Bone marrow (tissue), 2 donors: ENCODE measurements around the gene CLDN4.
"Not testable (repeated sequence)": the region's sequence is repeated elsewhere in the genome, so short reads cannot be mapped to it uniquely, and the experiment has no call there.

Experiments used
- DNase-seq, 2 donors: peaks; one replicate each; lab custom pipeline; 2025; lab: John Stamatoyannopoulos, UW

Gene CLDN4

DNA sequence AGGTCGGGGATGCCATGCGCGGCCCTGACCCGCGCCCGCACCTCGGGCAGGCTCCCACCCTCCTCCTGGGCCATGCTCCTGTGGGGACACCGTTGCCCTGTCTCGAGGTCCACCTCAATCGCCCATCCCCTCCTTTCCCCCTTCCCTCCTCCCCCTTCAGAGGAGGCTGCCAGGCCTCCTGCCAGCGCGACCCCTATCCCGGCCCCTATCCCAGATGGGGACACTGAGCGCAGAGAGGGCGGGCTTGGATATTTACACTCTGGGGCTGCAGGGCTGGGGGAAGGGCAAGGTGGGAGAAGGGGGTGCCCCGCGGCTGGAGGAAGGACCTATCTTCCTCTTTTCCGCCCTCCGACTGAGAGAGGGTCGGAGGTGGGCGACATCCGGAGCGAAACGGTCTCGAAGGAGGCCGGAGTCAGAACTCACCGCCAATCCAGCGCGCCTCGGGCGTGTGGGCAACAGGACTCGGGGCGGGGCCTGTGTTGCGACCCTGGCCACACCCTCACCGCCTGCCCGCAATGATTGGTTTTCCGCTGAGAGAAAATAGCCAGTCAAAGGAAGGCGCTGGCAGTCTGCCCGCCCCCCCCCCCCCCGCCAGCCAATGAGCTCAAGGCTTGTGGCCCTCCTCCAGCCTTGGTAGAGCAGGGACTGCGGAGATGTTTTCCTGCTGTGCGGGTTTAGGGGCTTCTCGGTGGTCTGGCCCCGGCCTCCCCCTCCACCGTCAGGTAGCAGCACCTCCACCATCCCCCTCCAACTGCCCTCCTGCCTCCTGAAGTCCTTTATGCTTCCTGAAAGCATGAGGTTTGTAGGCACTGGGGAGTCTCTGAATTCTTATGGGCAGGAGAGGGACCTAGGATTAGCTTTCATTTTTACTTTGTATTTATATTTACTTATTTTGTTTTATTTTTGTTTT, 11.5 kb downstream of the CLDN4 start, which contains the start of gene METTL27:
METTL27 (minus strand) TSS at position 450 of the 910 bp plus-strand sequence; CDS start at position 74, 376 bp downstream.
- peak; percentile 53 to 77 for DNase-seq

DNA sequence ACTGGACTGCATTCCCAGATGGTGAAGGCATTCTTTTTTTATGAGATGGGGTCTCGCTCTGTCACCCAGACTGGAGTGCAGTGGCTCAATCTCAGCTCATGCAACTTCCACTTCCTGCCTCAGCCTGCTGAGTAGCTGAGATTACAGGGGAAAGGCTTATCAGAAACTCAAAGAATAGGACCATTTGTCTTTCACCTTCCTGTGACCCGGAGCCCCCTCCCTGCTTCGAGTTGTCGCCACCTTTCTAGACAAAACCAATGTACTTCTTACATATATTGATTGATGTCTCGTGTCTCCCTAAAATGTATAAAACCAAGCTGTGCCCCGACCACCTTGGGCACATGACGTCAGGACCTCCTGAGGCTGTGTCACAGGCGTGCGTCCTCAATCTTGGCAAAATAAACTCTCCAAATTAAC, 13.3 kb downstream of the CLDN4 start:
- DNase-seq: no peak

DNA sequence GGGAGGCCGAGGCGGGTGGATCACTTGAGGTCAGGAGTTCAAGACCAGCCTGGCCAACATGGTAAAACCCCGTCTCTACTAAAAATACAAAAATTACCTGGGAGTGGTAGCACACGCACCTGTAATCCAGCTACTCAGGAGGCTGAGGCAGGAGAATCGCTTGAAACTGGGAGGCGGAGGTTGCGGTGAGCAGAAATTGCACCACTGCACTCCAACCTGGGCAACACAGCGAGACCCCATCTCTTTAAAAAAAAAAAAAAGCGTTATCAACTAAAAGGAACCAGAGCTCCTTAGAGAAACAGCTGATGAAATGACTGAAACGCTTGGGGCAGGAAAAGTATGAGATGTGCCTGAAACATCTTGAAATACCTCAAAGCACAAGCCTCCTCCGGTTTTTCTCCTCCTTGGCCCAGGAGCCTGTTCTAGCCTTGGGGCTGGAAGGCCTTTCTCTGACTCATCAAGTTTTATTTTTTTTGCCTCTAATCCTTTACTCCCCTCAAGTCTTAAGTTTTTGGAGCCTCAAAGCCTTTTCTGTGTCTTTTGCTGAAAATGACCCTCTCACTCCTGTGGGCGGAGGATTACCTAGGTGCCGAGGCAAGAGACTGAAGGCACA, 14.2 kb downstream of the CLDN4 start:
- no peak for DNase-seq

DNA sequence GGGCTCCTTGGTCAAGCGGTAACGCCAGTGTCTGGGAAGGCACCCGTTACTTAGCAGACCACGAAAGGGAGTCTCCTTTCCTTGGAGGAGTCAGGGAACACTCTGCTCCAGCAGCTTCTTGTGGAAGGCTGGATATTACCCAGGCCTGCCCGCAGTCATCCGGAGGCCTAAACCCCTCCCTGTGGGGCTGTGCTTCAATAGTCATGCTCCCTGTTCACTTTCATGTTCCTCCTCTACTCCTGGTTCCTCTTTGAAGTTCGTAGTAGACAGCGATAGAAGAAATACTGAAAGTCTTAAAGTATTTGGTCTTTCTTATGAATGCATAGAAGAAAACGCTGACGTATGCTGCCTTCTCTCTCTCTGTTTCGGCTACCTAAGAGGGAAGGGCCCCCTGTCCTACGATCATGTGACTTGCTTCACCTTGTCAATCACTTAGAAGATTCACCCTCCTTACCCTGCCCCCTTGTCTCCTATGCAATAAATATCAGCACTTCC, 15.0 kb downstream of the CLDN4 start:
- not testable (repeated sequence) for DNase-seq

DNA sequence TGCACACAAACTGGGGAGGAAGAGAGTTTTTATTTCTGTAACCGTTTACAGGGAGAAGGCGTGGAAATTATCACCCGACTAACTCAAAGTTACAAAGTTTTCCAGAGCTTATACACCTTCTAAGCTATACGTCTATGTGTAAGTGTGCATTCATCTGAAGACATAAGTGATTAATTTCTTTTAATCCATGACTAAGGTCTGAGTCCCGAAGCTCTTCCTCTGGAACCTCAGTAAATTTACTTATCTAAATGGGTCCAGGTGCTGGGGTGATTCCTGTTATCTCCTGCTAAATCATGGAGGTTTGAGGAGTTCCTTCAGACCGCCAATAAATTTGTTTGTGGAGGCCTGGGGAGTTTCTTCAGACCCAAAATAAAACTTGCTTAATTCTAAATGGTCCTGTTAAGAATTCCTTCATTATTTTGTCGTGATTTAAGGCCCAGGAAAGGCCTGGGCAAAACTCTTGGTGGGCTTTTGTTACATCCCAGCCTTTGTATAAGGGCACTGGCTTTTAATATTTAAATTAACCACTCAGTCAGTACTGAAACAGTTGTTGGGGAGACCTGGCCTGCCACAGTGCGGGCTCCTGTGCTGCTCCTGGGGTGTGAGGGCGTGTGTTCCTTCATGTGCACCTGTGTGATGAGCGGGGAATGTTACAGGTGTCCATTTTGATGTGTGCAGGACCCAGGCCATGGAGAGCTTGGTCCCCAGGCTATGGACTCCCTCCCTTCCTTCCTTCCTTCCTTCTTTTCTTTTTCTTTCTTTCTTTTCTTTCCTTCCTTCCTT, 17.3 kb downstream of the CLDN4 start:
- DNase-seq: no peak

DNA sequence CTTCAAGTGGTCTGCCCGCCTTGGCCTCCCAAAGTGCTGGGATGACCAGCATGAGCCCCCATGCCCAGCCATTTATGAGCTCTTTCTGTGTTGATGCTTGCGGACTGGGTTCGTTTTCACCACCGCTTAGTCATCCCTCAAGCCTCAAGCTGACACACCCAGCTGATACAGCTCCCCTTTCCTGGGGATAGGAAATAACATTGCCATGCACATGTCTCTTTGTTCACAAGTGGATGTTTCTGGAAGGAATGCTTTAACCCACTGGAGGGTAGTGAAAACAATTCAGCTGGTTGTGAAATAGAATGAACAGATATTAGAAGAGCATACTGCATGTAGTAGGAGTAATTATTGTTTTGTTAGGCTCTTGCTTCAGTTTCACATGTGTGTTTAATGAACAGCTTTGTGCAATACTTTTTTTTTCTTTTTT, 20.0 kb downstream of the CLDN4 start:
- DNase-seq: peak in 1 of 2 donors; percentile 14

DNA sequence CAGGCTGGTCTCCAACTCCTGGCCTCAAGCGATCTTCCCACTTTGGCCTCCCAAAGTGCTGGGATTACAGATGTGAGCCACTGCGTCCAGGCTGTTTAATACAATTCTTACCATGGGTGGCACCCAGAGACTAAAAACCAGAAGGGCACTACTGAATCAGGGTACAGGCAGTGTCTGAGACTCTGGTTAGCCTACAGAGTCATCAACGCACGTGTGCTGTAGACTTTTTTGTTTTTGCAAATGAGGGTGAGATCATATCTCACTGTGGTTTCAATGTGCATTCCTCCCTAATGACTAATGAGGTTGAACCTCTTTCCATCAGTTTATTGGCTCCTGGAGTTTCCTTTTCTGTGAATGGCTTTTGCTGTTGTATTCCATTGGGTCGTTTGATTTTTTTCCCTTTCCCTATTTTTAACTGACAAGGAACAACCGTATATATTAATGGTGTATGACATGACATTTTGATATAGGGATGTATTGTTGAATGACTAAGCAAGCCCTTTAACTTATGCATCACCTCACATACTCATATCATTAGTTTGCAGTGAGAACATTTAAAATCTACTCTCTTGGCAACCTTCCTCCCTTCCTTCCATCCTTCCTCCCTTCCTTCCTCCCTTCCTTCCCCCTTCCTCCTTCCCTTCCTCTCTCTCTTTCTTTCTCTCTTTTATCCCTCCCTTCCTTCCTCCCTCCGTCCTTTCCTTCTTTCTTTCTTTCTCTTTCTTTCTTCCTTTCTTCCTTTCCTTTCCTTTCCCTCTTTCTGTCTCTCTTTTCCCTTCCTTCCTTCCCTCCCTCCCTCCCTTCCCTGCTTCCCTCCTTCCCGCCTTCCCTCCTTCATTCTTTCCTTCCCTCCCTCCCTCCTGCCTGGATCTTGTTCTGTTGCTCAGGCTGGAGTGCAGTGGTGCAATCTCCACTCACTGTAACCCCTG, 20.9 kb downstream of the CLDN4 start:
- peak in 1 of 2 donors; percentile 65 for DNase-seq

DNA sequence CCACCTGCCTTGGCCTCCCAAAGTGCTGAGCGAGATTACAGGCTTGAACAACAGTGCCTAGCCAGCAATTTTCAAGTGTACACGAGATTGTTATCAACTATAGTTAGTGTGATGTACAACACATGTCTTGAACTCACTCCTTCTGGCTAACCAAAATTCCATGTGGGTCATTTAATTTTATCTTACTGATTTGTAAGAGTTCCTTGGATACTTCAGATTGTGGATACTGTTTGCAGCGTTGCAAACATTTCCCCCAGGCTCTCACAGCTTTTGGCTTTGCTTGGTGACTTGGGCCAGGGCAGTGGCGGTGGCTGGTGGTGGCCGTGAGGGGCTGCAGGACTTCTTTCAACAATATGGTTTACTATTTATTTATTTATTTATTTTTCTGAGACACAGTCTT, 21.7 kb downstream of the CLDN4 start:
- no peak for DNase-seq

DNA sequence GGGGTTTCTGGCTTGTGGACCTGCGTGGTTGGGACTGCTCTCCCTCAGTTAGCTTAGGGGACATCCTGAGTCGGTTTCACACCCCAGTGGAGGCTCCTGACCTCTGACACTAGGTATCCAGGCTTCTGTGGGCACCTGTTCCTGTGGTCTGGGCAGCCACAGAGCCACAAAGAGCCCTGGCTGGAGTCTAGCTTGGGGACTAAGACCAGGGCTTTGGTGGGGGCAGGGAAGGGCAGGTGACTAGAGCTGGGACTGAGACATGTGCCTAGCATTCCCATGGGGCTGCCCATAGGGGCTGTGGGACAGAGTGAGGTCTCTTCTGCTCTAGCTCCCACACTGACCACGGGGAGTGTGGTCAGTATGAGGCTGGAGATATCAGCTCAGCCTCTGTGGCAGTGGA, 26.1 kb downstream of the CLDN4 start:
- no peak for DNase-seq

DNA sequence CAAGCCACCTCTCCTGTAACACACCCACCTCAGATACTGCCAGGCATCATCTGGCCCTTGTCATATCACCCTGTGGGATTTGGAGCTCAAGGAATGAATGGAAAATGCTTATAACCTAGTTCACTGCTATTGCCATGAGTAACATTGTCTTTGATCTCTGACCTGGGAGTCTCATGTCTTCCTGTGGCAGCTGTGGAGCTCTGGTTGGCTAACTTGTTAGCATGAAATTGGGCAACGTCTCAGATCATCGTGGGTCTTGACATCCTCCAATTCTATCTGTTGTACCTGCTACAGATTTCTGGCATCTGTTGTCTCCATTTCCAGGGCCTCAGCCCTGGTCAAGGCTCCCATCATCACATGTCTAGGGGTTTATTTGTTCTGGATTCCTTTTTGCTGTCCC, 28.0 kb downstream of the CLDN4 start:
- no peak for DNase-seq

DNA sequence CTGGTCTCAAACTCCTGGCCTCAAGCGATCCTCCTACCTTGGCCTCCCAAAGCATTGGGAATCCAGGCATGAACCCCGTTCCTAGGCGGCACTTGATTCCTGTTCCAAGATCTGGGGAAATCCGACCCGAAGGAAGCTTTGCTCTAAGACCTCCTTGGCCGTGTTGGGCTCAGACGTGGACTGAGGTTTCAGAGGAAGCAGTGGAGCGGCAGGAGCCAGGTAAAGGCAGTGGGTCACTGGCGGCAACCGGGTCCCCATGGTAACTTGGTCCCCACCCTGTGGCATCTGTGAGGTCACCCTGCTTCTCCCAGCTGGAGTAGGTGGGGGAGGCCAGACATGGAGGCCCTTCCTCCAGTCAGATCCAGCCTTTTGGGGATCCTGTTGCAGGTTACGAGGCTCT, 30.1 kb downstream of the CLDN4 start, which contains the start of gene TMEM270:
TMEM270 (plus strand) TSS at position 301 of the 400 bp plus-strand sequence; CDS start at position 337, 36 bp downstream.
- no peak for DNase-seq

DNA sequence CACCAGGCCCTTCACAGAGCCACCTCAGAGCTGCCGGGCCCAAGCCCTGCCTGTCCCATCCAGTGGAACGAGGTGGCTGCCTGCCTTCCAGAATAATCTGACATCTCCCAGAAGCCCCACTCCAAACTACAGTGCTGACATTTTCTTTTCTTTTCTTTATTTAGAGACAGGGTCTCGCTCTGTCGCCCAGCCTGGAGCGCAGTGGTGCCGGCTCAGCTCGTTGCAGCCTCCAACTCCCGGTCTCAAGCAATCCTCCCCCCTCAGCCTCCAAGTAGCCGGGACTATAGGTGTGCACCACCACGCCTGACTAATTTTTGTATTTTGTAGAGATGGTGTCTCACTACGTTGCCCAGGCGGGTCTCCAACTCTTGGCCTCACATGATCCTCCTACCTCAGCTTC, 30.5 kb downstream of the CLDN4 start:
- DNase-seq: no peak

DNA sequence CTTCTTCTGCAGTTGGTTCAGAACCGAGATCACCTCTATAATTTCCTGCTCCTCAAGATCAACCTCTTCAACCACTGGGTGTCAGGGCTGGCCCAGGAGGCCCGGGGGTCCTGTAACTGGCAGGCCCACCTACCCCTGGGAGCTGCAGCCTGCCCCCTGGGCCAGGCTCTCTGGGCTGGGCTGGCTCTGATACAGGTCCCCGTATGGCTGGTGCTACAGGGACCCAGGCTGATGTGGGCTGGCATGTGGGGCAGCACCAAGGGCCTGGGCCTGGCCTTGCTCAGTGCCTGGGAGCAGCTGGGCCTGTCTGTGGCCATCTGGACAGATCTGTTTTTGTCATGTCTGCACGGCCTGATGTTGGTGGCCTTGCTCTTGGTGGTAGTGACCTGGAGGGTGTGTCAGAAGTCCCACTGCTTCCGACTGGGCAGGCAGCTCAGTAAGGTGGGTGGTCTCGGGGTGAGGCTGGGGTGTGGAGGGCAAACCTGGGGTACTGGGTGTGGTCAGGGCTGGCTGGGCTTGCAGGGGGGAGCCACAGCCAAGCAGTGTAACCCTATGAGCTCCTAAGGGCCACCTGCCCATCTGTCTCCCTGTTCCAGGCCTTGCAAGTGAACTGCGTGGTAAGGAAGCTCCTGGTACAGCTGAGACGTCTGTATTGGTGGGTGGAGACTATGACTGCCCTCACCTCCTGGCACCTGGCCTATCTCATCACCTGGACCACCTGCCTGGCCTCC, 34.4 kb downstream of the CLDN4 start:
- no peak for DNase-seq

DNA sequence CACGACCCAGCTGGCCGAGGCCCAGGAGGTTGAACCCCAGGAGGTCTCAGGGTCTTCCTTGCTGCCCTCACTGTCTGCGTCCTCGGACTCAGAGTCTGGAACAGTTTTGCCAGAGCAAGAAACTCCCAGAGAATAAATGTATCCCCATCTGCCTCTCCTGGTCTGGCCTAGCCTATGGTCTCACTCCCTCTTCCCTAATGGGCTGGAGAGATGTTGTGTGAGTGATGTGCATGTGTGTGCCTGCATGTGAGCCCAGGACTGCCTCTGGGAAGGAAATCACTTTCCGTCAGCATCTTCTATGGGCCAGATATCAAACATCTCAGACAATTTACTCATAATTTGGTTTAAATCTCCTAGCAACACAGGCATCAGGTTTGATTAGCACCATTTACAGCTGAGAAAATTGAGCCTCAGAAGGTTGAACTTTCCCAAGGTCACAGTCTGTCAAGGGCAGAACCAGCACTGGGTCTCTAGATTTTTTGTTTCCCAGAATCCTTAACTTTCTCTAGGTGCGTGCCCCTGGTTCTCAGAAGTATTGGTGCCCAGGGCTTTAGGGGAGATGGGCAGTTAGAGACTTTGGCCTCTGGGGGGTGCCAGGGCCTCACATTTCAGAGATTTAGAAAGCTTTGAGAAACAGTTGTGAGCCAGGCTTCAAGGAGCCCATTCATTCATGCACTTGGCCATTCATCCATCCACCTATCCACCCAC, 35.1 kb downstream of the CLDN4 start:
- DNase-seq: no peak

DNA sequence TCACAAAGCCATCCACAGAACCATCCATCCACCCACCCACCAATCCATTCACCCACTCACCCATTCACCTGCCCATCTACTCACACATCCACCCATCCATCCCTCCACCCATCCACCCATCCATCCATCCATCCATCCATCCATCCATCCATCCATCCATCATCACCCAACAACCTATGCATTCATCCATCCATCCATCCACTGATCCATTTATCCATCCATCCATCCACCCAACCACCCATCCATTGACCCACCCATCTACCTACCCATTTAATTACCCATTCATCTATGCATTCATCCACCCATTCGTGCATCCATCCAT, 35.6 kb downstream of the CLDN4 start:
- DNase-seq: no peak

DNA sequence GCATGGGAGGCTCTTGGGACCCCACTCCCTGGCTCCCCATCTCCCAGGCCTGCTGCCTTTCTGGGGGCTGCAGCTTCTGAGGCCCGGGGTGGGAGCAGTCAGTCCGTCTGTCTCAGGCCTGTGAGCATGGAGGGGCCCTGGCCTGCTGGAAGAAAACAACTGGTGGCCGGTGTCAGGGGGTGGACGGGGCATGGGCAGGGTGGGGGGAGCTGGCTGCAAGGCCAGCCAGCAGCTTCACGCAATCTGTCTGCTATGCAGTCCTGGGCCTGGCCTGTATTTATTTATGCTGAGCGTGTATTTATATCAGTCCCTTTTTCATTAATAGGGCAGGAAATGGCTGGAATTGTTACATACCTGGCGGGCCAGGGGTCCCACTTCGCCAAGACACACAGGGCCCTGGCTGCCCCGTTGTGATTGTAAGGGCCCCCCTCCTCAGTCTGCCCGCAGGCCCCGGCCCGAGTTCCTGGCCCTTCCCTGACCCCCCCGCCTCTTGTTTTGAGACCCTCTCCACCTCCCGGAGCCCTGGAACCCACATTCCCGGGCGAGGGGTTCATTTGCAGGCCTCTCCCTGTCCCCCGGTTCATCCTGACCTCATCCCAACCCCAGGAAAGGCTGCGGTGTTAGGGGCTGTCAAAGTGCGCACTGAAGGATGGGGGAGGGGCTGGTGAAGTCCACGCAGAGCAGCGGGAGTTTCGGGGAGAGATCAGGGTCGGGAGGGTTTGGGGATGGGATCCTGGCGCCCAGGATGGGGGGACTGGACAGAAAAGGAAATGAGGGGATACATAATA, 38.4 kb downstream of the CLDN4 start:
- DNase-seq: no peak

DNA sequence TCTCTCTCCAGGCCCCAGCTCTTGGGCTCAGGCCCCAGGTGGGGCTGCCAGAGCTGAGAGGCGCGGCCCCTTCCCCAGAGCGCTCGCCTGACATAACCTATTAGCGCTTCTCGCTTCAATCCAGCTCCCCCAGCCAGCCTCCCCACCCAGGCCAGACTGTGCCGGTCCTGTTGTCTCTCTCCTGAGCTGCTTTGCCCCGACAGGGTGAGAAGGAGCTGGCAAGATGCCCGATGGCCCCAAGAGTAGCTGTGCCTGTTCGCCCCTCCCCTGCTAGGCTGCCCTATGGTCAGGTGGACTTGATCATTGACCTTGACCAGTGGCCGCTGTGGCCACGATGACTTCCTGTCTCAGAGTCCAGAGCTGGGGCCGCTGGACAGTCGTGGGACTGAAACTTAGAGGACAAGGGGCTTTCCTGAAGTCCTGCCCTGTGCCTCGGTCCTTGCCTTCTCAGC, 39.3 kb downstream of the CLDN4 start:
- no peak for DNase-seq

DNA sequence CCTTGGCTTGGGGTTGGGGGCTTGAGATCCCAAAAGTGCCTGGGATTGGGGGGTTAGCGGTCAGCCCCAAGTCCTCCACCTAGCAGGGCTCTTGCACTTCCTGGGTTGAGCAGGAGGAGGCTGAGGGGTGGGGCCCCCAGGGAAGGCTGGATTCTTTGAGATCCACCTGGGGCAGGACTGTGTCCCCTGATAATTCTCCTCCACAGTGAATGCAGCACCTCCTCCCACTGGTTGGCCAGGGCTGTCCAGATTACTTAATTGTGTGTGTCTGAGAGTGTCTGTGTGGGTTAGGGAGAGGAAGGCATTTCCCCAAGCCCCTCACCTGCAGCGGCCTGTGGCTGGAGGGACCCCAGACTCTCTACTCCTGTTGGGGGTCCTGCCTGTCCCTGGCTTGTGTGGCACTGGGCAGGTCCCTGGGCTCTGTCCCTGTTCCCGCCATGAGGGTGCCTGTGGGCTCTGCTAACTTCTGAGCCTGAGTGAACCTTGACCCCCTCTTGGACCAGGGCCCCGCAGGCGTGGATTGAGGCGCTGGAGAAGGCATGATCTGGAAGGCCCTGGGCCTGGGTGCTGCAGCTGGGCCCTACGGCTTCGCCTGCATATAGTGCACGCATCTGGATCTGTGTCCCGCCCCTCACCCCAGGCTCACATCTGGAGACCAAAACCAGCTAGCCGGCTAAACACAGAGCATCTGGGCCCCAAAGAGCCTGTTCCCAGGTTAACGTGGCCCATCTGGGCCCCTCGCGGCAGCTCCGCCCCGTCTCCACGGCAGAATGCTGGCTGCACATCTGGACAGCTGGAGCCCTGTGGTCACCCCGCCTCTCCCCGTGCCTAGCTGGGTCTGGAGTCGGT, 40.6 kb downstream of the CLDN4 start:
- DNase-seq: no peak
